ENCODE data around the gene ZNRF3.

DNA sequence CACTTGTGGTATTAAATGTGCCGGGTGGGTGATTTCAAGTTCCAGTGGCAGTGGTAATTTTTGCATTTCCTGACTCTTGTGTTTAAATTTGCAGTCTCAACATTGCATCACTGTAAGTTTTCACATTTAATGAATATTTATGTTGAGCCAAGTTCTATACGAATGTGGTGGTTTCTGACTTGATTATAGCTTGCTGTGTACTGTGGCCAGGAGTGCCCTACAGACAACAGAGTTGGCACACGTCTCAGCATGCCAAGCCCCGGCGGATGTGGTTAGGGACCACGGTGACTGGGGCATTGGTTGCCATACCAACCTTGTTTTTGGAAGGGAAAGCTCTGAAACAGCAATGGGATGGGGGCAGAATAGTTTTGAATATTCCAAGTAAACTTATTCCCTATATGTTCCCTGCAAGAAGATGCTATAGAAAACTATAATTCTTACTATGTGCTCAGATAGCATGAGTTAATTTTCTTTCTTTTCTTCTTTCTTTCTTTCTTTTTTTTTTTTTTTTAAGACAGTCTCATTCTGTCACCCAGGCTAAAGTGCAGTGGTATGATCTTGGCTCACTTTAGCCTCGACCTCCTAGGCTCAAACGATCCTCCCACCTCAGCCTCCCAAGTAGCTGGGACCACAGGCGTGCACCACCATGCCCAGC, 16.0 kb downstream of the ZNRF3 start:
- TF ChIP-seq POLR2AphosphoS5 (IDR thresholded peaks at IDR 0.05; ENCODE audit: low read depth, low read length): no peak
- TF ChIP-seq, protein P1, sequence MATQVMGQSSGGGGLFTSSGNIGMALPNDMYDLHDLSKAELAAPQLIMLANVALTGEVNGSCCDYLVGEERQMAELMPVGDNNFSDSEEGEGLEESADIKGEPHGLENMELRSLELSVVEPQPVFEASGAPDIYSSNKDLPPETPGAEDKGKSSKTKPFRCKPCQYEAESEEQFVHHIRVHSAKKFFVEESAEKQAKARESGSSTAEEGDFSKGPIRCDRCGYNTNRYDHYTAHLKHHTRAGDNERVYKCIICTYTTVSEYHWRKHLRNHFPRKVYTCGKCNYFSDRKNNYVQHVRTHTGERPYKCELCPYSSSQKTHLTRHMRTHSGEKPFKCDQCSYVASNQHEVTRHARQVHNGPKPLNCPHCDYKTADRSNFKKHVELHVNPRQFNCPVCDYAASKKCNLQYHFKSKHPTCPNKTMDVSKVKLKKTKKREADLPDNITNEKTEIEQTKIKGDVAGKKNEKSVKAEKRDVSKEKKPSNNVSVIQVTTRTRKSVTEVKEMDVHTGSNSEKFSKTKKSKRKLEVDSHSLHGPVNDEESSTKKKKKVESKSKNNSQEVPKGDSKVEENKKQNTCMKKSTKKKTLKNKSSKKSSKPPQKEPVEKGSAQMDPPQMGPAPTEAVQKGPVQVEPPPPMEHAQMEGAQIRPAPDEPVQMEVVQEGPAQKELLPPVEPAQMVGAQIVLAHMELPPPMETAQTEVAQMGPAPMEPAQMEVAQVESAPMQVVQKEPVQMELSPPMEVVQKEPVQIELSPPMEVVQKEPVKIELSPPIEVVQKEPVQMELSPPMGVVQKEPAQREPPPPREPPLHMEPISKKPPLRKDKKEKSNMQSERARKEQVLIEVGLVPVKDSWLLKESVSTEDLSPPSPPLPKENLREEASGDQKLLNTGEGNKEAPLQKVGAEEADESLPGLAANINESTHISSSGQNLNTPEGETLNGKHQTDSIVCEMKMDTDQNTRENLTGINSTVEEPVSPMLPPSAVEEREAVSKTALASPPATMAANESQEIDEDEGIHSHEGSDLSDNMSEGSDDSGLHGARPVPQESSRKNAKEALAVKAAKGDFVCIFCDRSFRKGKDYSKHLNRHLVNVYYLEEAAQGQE (IDR thresholded peaks at IDR 0.05; ENCODE audit: insufficient read depth in 1 of 2, low read depth in 2 of 2, low read length in 2 of 2): no peak
- TF ChIP-seq SIN3A (IDR thresholded peaks at IDR 0.05; ENCODE audit: borderline replicate concordance, insufficient read depth, low read length): no peak
- TF ChIP-seq TAF1 (IDR thresholded peaks at IDR 0.05; ENCODE audit: borderline replicate concordance, insufficient read depth, low read length): no peak

Measured in PFSK-1 (cell line).